Naive thymus-derived CD4-positive, alpha-beta T cell (primary cell): ENCODE data around the gene ACOT6. TPM values are rescaled to one million over a fixed set of nuclear protein-coding genes. Genes with fewer than 3 reads are reported as not detected.

Source experiments
- ATAC-seq: fragments of 150-1000 bp; cut with Tn5 transposase; 2 replicates; pipeline ENCODE4 v1.10.0; 2021; ENCODE audit warnings: mild to moderate bottlenecking, moderate library complexity
- CTCF ChIA-PET: fragments of 350-600 bp; sonication (Branson Sonifier 250); formaldehyde crosslinking; loops from one replicate; lab custom pipeline; 2021; ENCODE audit warnings: antibody characterized with exemption; lab: Charles Lee
- POLR2A ChIA-PET: fragments of 350-600 bp; sonication (Branson Sonifier 250); formaldehyde crosslinking; loops from one replicate; lab custom pipeline; 2021; ENCODE audit warnings: antibody characterized with exemption, inconsistent platforms; lab: Charles Lee
- DNase-seq, 9 donors: peaks; one replicate each; pipeline versions ENCODE4 v3.0.0 to v3.0.0-alpha.2; 2020 to 2022; ENCODE audit warnings: mixed read lengths in 1 of 9
- H3K27ac ChIP-seq: one replicate; pipeline ENCODE4 v1.7.0; 2013; ENCODE audit warnings: mild to moderate bottlenecking, low read depth, low read length, moderate library complexity
- H3K27me3 ChIP-seq, 2 donors: one replicate each; pipeline ENCODE4 v1.7.0; 2013; ENCODE audit warnings: low read length in 2 of 2, mild to moderate bottlenecking in 2 of 2, moderate library complexity in 2 of 2; ENCODE audit not compliant: control insufficient read depth in 2 of 2, insufficient read depth in 2 of 2
- H3K36me3 ChIP-seq, 3 experiments: 1 replicate in 2 of 3; 2 replicates in 1 of 3; pipeline ENCODE4 v1.7.0; 2013; ENCODE audit warnings: low read length in 3 of 3, mild to moderate bottlenecking in 3 of 3, moderate library complexity in 1 of 3; ENCODE audit not compliant: insufficient read depth in 3 of 3, control insufficient read depth in 2 of 3
- H3K4me1 ChIP-seq, 2 donors: one replicate each; pipeline ENCODE4 v1.7.0; 2013; ENCODE audit warnings: low read length in 2 of 2, mild to moderate bottlenecking in 2 of 2, moderate library complexity in 1 of 2; ENCODE audit not compliant: control insufficient read depth in 2 of 2, insufficient read depth in 2 of 2
- H3K4me3 ChIP-seq: 2 replicates; pipeline ENCODE4 v1.7.0; 2013; ENCODE audit warnings: mild to moderate bottlenecking, low read length
- H3K9me3 ChIP-seq, 3 experiments: 1 replicate in 2 of 3; 2 replicates in 1 of 3; pipeline ENCODE4 v1.7.0; 2013; ENCODE audit warnings: low read length in 3 of 3; ENCODE audit not compliant: control insufficient read depth in 2 of 3
- H3K27ac Mint-ChIP-seq, 9 donors: one replicate each; pipeline ENCODE4 v1.8.0; 2020 to 2022; ENCODE audit warnings: mixed read lengths in 9 of 9, mild to moderate bottlenecking in 8 of 9, moderate library complexity in 5 of 9, inconsistent platforms in 2 of 9
- H3K27me3 Mint-ChIP-seq, 5 donors: one replicate each; pipeline ENCODE4 v1.8.0; 2021 to 2022; ENCODE audit warnings: mixed read lengths in 5 of 5, mild to moderate bottlenecking in 1 of 5
- H3K36me3 Mint-ChIP-seq, 5 donors: one replicate each; pipeline ENCODE4 v1.8.0; 2020 to 2022; ENCODE audit warnings: mixed read lengths in 5 of 5, mild to moderate bottlenecking in 3 of 5, inconsistent platforms in 1 of 5
- H3K4me1 Mint-ChIP-seq, 7 donors: one replicate each; pipeline ENCODE4 v1.8.0; 2020 to 2022; ENCODE audit warnings: mixed read lengths in 7 of 7, mild to moderate bottlenecking in 3 of 7, inconsistent platforms in 1 of 7
- H3K4me3 Mint-ChIP-seq, 10 donors: one replicate each; pipeline ENCODE4 v1.8.0; 2020 to 2022; ENCODE audit warnings: mild to moderate bottlenecking in 10 of 10, mixed read lengths in 10 of 10, moderate library complexity in 6 of 10, inconsistent platforms in 2 of 10
- H3K9me3 Mint-ChIP-seq, 11 donors: one replicate each; pipeline ENCODE4 v1.8.0; 2020 to 2022; ENCODE audit warnings: mixed read lengths in 11 of 11, mild to moderate bottlenecking in 4 of 11, inconsistent platforms in 1 of 11, moderate library complexity in 1 of 11
- intact Hi-C, 2 donors: fragments of 100-400 bp; cut with micrococcal nuclease; formaldehyde crosslinking; loops; one replicate each; pipeline ENCODE4 v1.15.1; 2023
- polyA plus RNA-seq, 2 donors: library from polyadenylated mRNA; unstranded; fragments of 300-500 nt; fragmentation: Illumina TruSeq; gene quantifications; one replicate each; pipeline ENCODE4 v1.2.3, GENCODE V29; 2021
- total RNA-seq, 6 experiments: library from RNA in 5 of 6; stranded (reverse) in 5 of 6; gene quantifications; 1 replicate in 5 of 6; 2 replicates in 1 of 6; pipeline ENCODE4 v1.2.3 and lab custom pipeline; 2021 to 2026

The ACOT6 gene
- total and polyA plus RNA-seq, 7 experiments from 2014 or later = 0.27 TPM; not detected in 6

GRCh38 chr14:73661872-73662271 lies 49.6 kb downstream of the ACOT6 start:
- no peaks in the 10 kb centered on the region for H3K36me3 ChIP-seq
- no peaks in the 10 kb centered on the region for H3K9me3 ChIP-seq
- Mint-ChIP-seq H3K27me3 (no peaks in the 10 kb centered on the region), H3K4me3 (no peak overlapping the region), H3K9me3 (no peaks in the 10 kb centered on the region), H3K27ac (no peak overlapping the region), H3K4me1 (peaks cover 0 to 9% (median 0%) of the 10 kb centered on the region in 7 donors), H3K36me3 (peaks cover 0 to 24% (median 13%) of the 10 kb centered on the region in 5 donors)
- DNase-seq (no peak), ATAC-seq (no peak)
- H3K4me1 ChIP-seq = no peaks in the 10 kb centered on the region
- H3K4me3 ChIP-seq = no peak overlapping the region
- no peaks in the 10 kb centered on the region for H3K27me3 ChIP-seq
- intact Hi-C loops = no loop called here
- ChIA-PET CTCF (interaction anchor here (0.7 kb wide), 1 partner anchor 35 kb away, joined by 3 read pairs; no protein-coding TSS in a partner anchor), POLR2A (no interaction called here)
- H3K27ac ChIP-seq = no peak overlapping the region

GRCh38 chr14:73662487-73662943 lies 50.2 kb downstream of the ACOT6 start:
- no peak overlapping the region for H3K27ac ChIP-seq
- no peaks in the 10 kb centered on the region for H3K36me3 ChIP-seq
- Mint-ChIP-seq H3K9me3 (no peaks in the 10 kb centered on the region), H3K36me3 (peaks cover 0 to 24% (median 13%) of the 10 kb centered on the region in 5 donors), H3K4me1 (peaks cover 0 to 9% (median 0%) of the 10 kb centered on the region in 7 donors), H3K27me3 (no peaks in the 10 kb centered on the region), H3K27ac (no peak overlapping the region), H3K4me3 (no peak overlapping the region)
- intact Hi-C loops = no loop called here
- ATAC-seq = no peak
- H3K4me1 ChIP-seq = no peaks in the 10 kb centered on the region
- no peaks in the 10 kb centered on the region for H3K27me3 ChIP-seq
- CTCF ChIA-PET = no interaction called here
- no peak overlapping the region for H3K4me3 ChIP-seq
- no peak for DNase-seq
- H3K9me3 ChIP-seq = no peaks in the 10 kb centered on the region
- POLR2A ChIA-PET = no interaction called here

- H3K27me3 Mint-ChIP-seq = no peaks in the 10 kb centered on the region
- Histone ChIP-seq H3K4me3 (no peak overlapping the region), H3K27ac (no peak overlapping the region), H3K27me3 (no peaks in the 10 kb centered on the region), H3K4me1 (no peaks in the 10 kb centered on the region), H3K36me3 (no peaks in the 10 kb centered on the region), H3K9me3 (no peaks in the 10 kb centered on the region)
- no peak for DNase-seq
- ChIA-PET POLR2A (no interaction called here), CTCF (interaction anchor here (1.7 kb wide), 1 partner anchor 30 kb away, joined by 6 read pairs; no protein-coding TSS in a partner anchor)
- no peak for ATAC-seq
- H3K27ac Mint-ChIP-seq = peak overlapping the region in 1 of 9 donors; percentile 18
- H3K4me3 Mint-ChIP-seq = no peak overlapping the region
- peaks cover 0 to 9% (median 2%) of the 10 kb centered on the region in 7 donors for H3K4me1 Mint-ChIP-seq
- intact Hi-C loops = no loop called here
- peaks cover 0 to 20% (median 13%) of the 10 kb centered on the region in 5 donors for H3K36me3 Mint-ChIP-seq
- H3K9me3 Mint-ChIP-seq = peaks cover 0 to 1% (median 0%) of the 10 kb centered on the region in 11 donors
These were observed 51.4 kb downstream of the ACOT6 start for GRCh38 chr14:73663548-73664212.

- peaks cover 0 to 1% (median 0%) of the 10 kb centered on the region in 11 donors for H3K9me3 Mint-ChIP-seq
- ChIA-PET POLR2A (no interaction called here), CTCF (no interaction called here)
- H3K4me1 Mint-ChIP-seq = peaks cover 0 to 9% (median 2%) of the 10 kb centered on the region in 7 donors
- DNase-seq (no peak), ATAC-seq (no peak)
- no peak overlapping the region for H3K27ac Mint-ChIP-seq
- H3K4me3 Mint-ChIP-seq = no peak overlapping the region
- no peaks in the 10 kb centered on the region for H3K27me3 Mint-ChIP-seq
- no peak overlapping the region for H3K27ac ChIP-seq
- no peaks in the 10 kb centered on the region for H3K4me1 ChIP-seq
- H3K4me3 ChIP-seq = no peak overlapping the region
- no peaks in the 10 kb centered on the region for H3K27me3 ChIP-seq
- H3K9me3 ChIP-seq = no peaks in the 10 kb centered on the region
- H3K36me3 Mint-ChIP-seq = peaks cover 0 to 23% (median 13%) of the 10 kb centered on the region in 5 donors
- intact Hi-C loops = no loop called here
- no peaks in the 10 kb centered on the region for H3K36me3 ChIP-seq
These were observed 52.8 kb downstream of the ACOT6 start for GRCh38 chr14:73665130-73665529.

- Mint-ChIP-seq H3K27ac (peak overlapping the region in 2 of 9 donors; percentile 3 to 11), H3K4me1 (peaks cover 0 to 9% (median 2%) of the 10 kb centered on the region in 7 donors), H3K36me3 (peaks cover 0 to 18% (median 13%) of the 10 kb centered on the region in 5 donors), H3K27me3 (no peaks in the 10 kb centered on the region), H3K4me3 (no peak overlapping the region), H3K9me3 (peaks cover 0 to 1% (median 0%) of the 10 kb centered on the region in 11 donors)
- ATAC-seq (no peak), DNase-seq (no peak)
- Histone ChIP-seq H3K27ac (no peak overlapping the region), H3K36me3 (no peaks in the 10 kb centered on the region), H3K27me3 (no peaks in the 10 kb centered on the region), H3K4me3 (no peak overlapping the region), H3K9me3 (no peaks in the 10 kb centered on the region), H3K4me1 (no peaks in the 10 kb centered on the region)
- intact Hi-C loops = no loop called here
- POLR2A ChIA-PET = interaction anchor here (1.0 kb wide), 1 partner anchor 10 kb away, joined by 3 read pairs; no protein-coding TSS in a partner anchor
- CTCF ChIA-PET = no interaction called here
These were observed 54.3 kb downstream of the ACOT6 start for GRCh38 chr14:73666583-73666982.

GRCh38 chr14:73667854-73668253 lies 55.5 kb downstream of the ACOT6 start:
- ATAC-seq (no peak), DNase-seq (no peak)
- no peaks in the 10 kb centered on the region for H3K4me1 ChIP-seq
- Mint-ChIP-seq H3K36me3 (peaks cover 0 to 11% (median 8%) of the 10 kb centered on the region in 5 donors), H3K27ac (peak overlapping the region in 2 of 9 donors; percentile 3 to 17), H3K4me1 (peaks cover 0 to 9% (median 2%) of the 10 kb centered on the region in 7 donors), H3K27me3 (no peaks in the 10 kb centered on the region), H3K9me3 (peaks cover 0 to 1% (median 0%) of the 10 kb centered on the region in 11 donors), H3K4me3 (no peak overlapping the region)
- H3K36me3 ChIP-seq = no peaks in the 10 kb centered on the region
- no peak overlapping the region for H3K4me3 ChIP-seq
- H3K27me3 ChIP-seq = no peaks in the 10 kb centered on the region
- no peaks in the 10 kb centered on the region for H3K9me3 ChIP-seq
- CTCF ChIA-PET = no interaction called here
- intact Hi-C loops = no loop called here
- POLR2A ChIA-PET = interaction anchor here (0.7 kb wide), 1 partner anchor 34 kb away, joined by 3 read pairs; no protein-coding TSS in a partner anchor
- no peak overlapping the region for H3K27ac ChIP-seq
